Measurements from ENCODE around the gene PPP5C.

DNA sequence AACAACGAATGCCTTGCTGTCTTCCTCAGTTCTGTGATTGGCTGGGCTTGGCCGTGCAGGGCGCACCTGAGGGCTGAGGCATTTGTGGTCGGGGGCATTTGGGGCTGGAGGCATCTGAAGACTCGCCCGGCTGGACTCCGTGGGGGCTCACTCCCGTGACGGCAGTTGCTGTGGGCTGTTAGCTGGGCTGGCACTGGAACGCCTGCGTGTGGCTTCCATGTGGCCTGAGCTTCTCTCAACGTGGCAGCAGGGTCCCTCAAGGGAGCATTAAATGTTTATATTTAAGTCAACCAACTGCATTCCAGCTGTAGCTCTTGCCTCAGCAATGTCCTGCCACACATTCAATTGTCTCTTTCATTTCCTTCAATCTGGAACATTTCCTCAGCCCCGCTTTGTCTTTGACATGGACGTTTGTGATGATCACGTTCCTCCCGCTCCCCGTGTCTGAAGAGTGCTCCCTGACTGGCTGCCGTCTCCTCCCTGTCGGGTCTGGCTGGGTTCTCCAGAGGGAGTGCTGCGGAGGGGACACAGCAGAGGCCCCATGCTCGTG lies 45.4 kb downstream of the PPP5C start:
- TF ChIP-seq YY1 (IDR thresholded peaks at IDR 0.05) = no peak
- TF ChIP-seq, protein P1, sequence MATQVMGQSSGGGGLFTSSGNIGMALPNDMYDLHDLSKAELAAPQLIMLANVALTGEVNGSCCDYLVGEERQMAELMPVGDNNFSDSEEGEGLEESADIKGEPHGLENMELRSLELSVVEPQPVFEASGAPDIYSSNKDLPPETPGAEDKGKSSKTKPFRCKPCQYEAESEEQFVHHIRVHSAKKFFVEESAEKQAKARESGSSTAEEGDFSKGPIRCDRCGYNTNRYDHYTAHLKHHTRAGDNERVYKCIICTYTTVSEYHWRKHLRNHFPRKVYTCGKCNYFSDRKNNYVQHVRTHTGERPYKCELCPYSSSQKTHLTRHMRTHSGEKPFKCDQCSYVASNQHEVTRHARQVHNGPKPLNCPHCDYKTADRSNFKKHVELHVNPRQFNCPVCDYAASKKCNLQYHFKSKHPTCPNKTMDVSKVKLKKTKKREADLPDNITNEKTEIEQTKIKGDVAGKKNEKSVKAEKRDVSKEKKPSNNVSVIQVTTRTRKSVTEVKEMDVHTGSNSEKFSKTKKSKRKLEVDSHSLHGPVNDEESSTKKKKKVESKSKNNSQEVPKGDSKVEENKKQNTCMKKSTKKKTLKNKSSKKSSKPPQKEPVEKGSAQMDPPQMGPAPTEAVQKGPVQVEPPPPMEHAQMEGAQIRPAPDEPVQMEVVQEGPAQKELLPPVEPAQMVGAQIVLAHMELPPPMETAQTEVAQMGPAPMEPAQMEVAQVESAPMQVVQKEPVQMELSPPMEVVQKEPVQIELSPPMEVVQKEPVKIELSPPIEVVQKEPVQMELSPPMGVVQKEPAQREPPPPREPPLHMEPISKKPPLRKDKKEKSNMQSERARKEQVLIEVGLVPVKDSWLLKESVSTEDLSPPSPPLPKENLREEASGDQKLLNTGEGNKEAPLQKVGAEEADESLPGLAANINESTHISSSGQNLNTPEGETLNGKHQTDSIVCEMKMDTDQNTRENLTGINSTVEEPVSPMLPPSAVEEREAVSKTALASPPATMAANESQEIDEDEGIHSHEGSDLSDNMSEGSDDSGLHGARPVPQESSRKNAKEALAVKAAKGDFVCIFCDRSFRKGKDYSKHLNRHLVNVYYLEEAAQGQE (IDR thresholded peaks at IDR 0.05) = no peak
- TF ChIP-seq, protein P2, sequence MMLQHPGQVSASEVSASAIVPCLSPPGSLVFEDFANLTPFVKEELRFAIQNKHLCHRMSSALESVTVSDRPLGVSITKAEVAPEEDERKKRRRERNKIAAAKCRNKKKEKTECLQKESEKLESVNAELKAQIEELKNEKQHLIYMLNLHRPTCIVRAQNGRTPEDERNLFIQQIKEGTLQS (IDR thresholded peaks at IDR 0.05) = no peak

All from liver (tissue), 2 donors.